GM12878 (cell line): Measurements from ENCODE around the gene TUBA1B. TPM values are rescaled to one million over a fixed set of nuclear protein-coding genes. Genes with fewer than 3 reads are reported as not detected.
A peak's percentile ranks its signal among the peaks of the same experiment; 100 is the strongest.

Experiments
- CHD2 ChIP-seq: IDR thresholded peaks from 2 replicates; pipeline ENCODE4 v1.6.1; 2011; ENCODE audit warnings: low read depth, low read length, improper control_type of control experiment, borderline replicate concordance
- EGR1 ChIP-seq, 2 experiments: IDR thresholded peaks; 1 replicate in 1 of 2; 2 replicates in 1 of 2; pipeline ENCODE4 v1.6.1; 2011 to 2012; ENCODE audit warnings: low read depth in 2 of 2, low read length in 2 of 2, borderline replicate concordance in 1 of 2, mild to moderate bottlenecking in 1 of 2, moderate library complexity in 1 of 2
- EP300 ChIP-seq, 2 experiments: fragments of 150-350 bp in 1 of 2; IDR thresholded peaks; 2 replicates each; pipeline ENCODE4 v1.6.1; 2011 to 2012; ENCODE audit warnings: low read depth in 2 of 2, low read length in 2 of 2, borderline replicate concordance in 1 of 2, improper control_type of control experiment in 1 of 2, inconsistent platforms in 1 of 2; ENCODE audit not compliant: control insufficient read depth in 1 of 2
- EZH2 ChIP-seq: IDR thresholded peaks from 2 replicates; pipeline ENCODE4 v1.6.1; 2012; ENCODE audit warnings: low read depth, mild to moderate bottlenecking, control low read depth, inconsistent platforms, low read length, borderline replicate concordance; ENCODE audit not compliant: control insufficient read depth
- GABPA ChIP-seq: IDR thresholded peaks from 2 replicates; pipeline ENCODE4 v1.6.1; 2014; ENCODE audit warnings: antibody characterized with exemption, low read depth, mild to moderate bottlenecking, inconsistent platforms
- GATAD2B ChIP-seq: fragments of 450-650 bp; conservative IDR thresholded peaks from 2 replicates; pipeline ENCODE4 v1.6.1; 2017; ENCODE audit warnings: low read depth, mild to moderate bottlenecking, moderate library complexity
- HDGF ChIP-seq: fragments of 450-650 bp; IDR thresholded peaks from 2 replicates; pipeline ENCODE4 v1.6.1; 2016; ENCODE audit warnings: antibody characterized with exemption
- LARP7 ChIP-seq: fragments of 450-650 bp; IDR thresholded peaks from 2 replicates; pipeline ENCODE4 v1.6.1; 2017; ENCODE audit warnings: mild to moderate bottlenecking
- MEF2A ChIP-seq: IDR thresholded peaks from 2 replicates; pipeline ENCODE4 v1.6.1; 2011; ENCODE audit warnings: low read depth, mild to moderate bottlenecking, low read length, moderate library complexity; ENCODE audit not compliant: insufficient read depth
- POLR2A ChIP-seq: IDR thresholded peaks from 2 replicates; pipeline ENCODE4 v1.6.1; 2011; ENCODE audit warnings: low read depth, mild to moderate bottlenecking, low read length
- POU2F2 ChIP-seq: IDR thresholded peaks from 3 replicates; pipeline ENCODE4 v1.6.1; 2011; ENCODE audit warnings: low read depth, mild to moderate bottlenecking, low read length, borderline replicate concordance
- RAD51 ChIP-seq: fragments of 450-650 bp; IDR thresholded peaks from 2 replicates; pipeline ENCODE4 v1.6.1; 2016; ENCODE audit warnings: moderate library complexity, mild to moderate bottlenecking, inconsistent platforms
- RBBP5 ChIP-seq: fragments of 200-600 bp; sonication (generic); conservative IDR thresholded peaks from 2 replicates; pipeline ENCODE4 v1.6.1; 2016
- SMARCA5 ChIP-seq: fragments of 450-650 bp; IDR thresholded peaks from 2 replicates; pipeline ENCODE4 v1.6.1; 2017; ENCODE audit warnings: mild to moderate bottlenecking
- SP1 ChIP-seq: IDR thresholded peaks from one replicate; pipeline ENCODE4 v1.6.1; 2011; ENCODE audit warnings: low read depth, low read length
- YBX1 ChIP-seq: fragments of 450-650 bp; IDR thresholded peaks from 2 replicates; pipeline ENCODE4 v1.6.1; 2016; ENCODE audit warnings: antibody characterized with exemption
- ZBED1 ChIP-seq: IDR thresholded peaks from 2 replicates; pipeline ENCODE4 v1.6.1; 2016; ENCODE audit warnings: borderline replicate concordance
- polyA plus RNA-seq, 11 experiments: library from polyadenylated mRNA; depleted of rRNA in 4 of 11; unstranded in 6 of 11; stranded (reverse) in 5 of 11; fragments of >200 nt; fragmentation: Nextera tagmentation in 4 of 11; fragmentation: Illumina TruSeq in 1 of 11; extraction: Ambion mirVana in 4 of 11; extraction: Trizol in 1 of 11; gene quantifications; 1 replicate in 1 of 11; 2 replicates in 10 of 11; pipeline versions ENCODE4 v1.2.1 to v1.2.3, GENCODE V29; 2011 to 2016; ENCODE audit warnings: inconsistent platforms in 2 of 11, missing spikeins in 2 of 11, low read depth in 1 of 11
- total RNA-seq, 4 experiments: library from RNA; depleted of rRNA in 3 of 4; stranded (reverse); fragments of >200 nt in 3 of 4; fragmentation: Illumina TruSeq in 1 of 4; extraction: Trizol in 1 of 4; gene quantifications; 2 replicates each; pipeline versions ENCODE4 v1.2.1 to v1.2.3, GENCODE V29; 2013 to 2021
- TF ChIP-seq, protein P1 (sequence below): fragments of 450-650 bp; IDR thresholded peaks from 2 replicates; pipeline ENCODE4 v1.6.1; 2017; ENCODE audit warnings: antibody characterized with exemption, mild to moderate bottlenecking, moderate library complexity
- TF ChIP-seq, protein P2 (sequence below): fragments of 450-650 bp; IDR thresholded peaks from 2 replicates; pipeline ENCODE4 v1.6.1; 2016; ENCODE audit warnings: mild to moderate bottlenecking
- TF ChIP-seq, protein P3 (sequence below), 3 experiments: IDR thresholded peaks in 2 of 3; conservative IDR thresholded peaks in 1 of 3; 2 replicates each; pipeline ENCODE4 v1.5.1; 2011; ENCODE audit warnings: low read depth in 3 of 3, low read length in 3 of 3, mild to moderate bottlenecking in 3 of 3, control low read depth in 2 of 3, moderate library complexity in 2 of 3, inconsistent platforms in 1 of 3, mixed read lengths in 1 of 3; ENCODE audit not compliant: control insufficient read depth in 2 of 3, insufficient read depth in 1 of 3; ENCODE audit errors: extremely low read depth in 1 of 3
- TF ChIP-seq, protein P4 (sequence below): fragments of 450-650 bp; conservative IDR thresholded peaks from 2 replicates; pipeline ENCODE4 v1.6.1; 2017; ENCODE audit warnings: mild to moderate bottlenecking, moderate library complexity

TUBA1B gene
- total and polyA plus RNA-seq, 10 of the 15 experiments (the other 5 are each of a cell fraction or from before 2014, with no cell fraction given) = 2,328 to 4,712 (median 3,552) TPM

DNA sequence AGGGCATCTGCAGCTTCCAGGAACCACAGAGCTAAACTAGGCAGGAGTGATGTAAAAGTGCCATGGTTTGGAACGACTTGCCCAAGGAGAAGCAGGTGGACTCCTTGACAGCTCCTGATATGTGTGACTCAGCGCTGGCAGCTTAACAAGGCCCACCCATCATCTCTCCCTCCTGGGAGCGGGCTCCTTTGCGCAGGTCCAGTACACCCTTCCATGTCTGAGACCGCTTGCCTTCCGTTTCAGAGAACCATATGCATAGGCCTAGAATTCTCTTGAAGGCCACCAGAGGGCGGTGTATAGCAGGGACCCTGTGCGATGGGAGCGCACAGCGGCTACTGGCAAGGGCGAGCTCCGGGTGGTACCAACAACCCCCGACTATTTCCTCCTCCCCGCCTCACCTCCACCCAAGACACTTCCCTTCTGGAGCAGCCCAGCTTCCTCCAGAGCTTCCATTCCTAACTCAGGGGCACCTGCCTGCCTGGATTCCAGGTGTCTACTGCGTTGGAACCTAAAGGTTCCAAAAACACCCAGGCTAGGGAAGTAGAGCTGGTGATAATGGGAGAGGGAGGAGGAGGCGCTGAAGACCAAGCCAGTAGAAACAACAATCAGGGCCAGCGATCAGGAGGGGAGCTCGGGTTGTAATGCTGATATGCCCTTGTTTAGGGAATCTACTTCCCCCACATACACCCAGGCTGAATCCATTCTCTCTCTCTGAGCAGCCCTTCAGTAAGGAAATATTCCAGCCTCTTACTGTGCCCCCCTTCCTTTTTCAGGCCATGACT, 42.9 kb downstream of the TUBA1B start (continued):
- TF ChIP-seq SP1 = peak; percentile 23
- no peak for TF ChIP-seq GATAD2B
- TF ChIP-seq POU2F2 = peak; percentile 98; the same call in 2 of the 3 replicates
- TF ChIP-seq, protein P1, sequence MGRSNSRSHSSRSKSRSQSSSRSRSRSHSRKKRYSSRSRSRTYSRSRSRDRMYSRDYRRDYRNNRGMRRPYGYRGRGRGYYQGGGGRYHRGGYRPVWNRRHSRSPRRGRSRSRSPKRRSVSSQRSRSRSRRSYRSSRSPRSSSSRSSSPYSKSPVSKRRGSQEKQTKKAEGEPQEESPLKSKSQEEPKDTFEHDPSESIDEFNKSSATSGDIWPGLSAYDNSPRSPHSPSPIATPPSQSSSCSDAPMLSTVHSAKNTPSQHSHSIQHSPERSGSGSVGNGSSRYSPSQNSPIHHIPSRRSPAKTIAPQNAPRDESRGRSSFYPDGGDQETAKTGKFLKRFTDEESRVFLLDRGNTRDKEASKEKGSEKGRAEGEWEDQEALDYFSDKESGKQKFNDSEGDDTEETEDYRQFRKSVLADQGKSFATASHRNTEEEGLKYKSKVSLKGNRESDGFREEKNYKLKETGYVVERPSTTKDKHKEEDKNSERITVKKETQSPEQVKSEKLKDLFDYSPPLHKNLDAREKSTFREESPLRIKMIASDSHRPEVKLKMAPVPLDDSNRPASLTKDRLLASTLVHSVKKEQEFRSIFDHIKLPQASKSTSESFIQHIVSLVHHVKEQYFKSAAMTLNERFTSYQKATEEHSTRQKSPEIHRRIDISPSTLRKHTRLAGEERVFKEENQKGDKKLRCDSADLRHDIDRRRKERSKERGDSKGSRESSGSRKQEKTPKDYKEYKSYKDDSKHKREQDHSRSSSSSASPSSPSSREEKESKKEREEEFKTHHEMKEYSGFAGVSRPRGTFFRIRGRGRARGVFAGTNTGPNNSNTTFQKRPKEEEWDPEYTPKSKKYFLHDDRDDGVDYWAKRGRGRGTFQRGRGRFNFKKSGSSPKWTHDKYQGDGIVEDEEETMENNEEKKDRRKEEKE = no peak
- TF ChIP-seq EP300 (IDR thresholded peaks at IDR 0.05; ENCODE audit: borderline replicate concordance in 1 of 2, control insufficient read depth in 1 of 2, low read depth in 2 of 2, low read length in 2 of 2) = no peak
- no peak for TF ChIP-seq ZBED1
- TF ChIP-seq, protein P2, sequence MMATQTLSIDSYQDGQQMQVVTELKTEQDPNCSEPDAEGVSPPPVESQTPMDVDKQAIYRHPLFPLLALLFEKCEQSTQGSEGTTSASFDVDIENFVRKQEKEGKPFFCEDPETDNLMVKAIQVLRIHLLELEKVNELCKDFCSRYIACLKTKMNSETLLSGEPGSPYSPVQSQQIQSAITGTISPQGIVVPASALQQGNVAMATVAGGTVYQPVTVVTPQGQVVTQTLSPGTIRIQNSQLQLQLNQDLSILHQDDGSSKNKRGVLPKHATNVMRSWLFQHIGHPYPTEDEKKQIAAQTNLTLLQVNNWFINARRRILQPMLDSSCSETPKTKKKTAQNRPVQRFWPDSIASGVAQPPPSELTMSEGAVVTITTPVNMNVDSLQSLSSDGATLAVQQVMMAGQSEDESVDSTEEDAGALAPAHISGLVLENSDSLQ = no peak
- TF ChIP-seq SMARCA5 = no peak
- no peak for TF ChIP-seq RAD51
- 0 out of 2 replicates have a peak, but pooled peaks have one; percentile 31 for TF ChIP-seq HDGF
- TF ChIP-seq EGR1 (IDR thresholded peaks at IDR 0.05; ENCODE audit: borderline replicate concordance in 1 of 2, low read depth in 2 of 2, low read length in 2 of 2) = no peak
- no peak for TF ChIP-seq MEF2A
- no peak for TF ChIP-seq RBBP5
- no peak for TF ChIP-seq CHD2
- TF ChIP-seq POLR2A = peak; percentile 31; the same call in 1 of the 2 replicates
- 0 out of 2 replicates have a peak, but pooled peaks have one; percentile 57 for TF ChIP-seq LARP7
- TF ChIP-seq YBX1 = no peak
- TF ChIP-seq, protein P3, sequence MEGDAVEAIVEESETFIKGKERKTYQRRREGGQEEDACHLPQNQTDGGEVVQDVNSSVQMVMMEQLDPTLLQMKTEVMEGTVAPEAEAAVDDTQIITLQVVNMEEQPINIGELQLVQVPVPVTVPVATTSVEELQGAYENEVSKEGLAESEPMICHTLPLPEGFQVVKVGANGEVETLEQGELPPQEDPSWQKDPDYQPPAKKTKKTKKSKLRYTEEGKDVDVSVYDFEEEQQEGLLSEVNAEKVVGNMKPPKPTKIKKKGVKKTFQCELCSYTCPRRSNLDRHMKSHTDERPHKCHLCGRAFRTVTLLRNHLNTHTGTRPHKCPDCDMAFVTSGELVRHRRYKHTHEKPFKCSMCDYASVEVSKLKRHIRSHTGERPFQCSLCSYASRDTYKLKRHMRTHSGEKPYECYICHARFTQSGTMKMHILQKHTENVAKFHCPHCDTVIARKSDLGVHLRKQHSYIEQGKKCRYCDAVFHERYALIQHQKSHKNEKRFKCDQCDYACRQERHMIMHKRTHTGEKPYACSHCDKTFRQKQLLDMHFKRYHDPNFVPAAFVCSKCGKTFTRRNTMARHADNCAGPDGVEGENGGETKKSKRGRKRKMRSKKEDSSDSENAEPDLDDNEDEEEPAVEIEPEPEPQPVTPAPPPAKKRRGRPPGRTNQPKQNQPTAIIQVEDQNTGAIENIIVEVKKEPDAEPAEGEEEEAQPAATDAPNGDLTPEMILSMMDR (IDR thresholded peaks at IDR 0.05 in 2 of 3, conservative IDR thresholded peaks at IDR 0.05 in 1 of 3; ENCODE audit: control insufficient read depth in 2 of 3, extremely low read depth in 1 of 3, insufficient read depth in 1 of 3, low read depth in 3 of 3, low read length in 3 of 3) = peak; percentile 92 to 95 (median 94)
- TF ChIP-seq, protein P4, sequence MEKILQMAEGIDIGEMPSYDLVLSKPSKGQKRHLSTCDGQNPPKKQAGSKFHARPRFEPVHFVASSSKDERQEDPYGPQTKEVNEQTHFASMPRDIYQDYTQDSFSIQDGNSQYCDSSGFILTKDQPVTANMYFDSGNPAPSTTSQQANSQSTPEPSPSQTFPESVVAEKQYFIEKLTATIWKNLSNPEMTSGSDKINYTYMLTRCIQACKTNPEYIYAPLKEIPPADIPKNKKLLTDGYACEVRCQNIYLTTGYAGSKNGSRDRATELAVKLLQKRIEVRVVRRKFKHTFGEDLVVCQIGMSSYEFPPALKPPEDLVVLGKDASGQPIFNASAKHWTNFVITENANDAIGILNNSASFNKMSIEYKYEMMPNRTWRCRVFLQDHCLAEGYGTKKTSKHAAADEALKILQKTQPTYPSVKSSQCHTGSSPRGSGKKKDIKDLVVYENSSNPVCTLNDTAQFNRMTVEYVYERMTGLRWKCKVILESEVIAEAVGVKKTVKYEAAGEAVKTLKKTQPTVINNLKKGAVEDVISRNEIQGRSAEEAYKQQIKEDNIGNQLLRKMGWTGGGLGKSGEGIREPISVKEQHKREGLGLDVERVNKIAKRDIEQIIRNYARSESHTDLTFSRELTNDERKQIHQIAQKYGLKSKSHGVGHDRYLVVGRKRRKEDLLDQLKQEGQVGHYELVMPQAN = no peak
- no peak for TF ChIP-seq GABPA
- no peak for TF ChIP-seq EZH2
